HepG2 (cell line): ENCODE data around the gene MYO6.

Experiments
- BCLAF1 ChIP-seq: fragments of 450-650 bp; IDR thresholded peaks from 2 replicates; pipeline ENCODE4 v1.6.1; 2017; ENCODE audit warnings: mild to moderate bottlenecking
- CTCF ChIP-seq: sonication (generic); formaldehyde crosslinking; IDR thresholded peaks from 2 replicates; pipeline ENCODE4 v1.5.0; 2020; ENCODE audit warnings: mild to moderate bottlenecking, missing genetic modification reagents, moderate library complexity
- ELF4 ChIP-seq: sonication (generic); formaldehyde crosslinking; IDR thresholded peaks from 2 replicates; pipeline ENCODE4 v1.5.0; 2020; ENCODE audit warnings: missing genetic modification reagents, mild to moderate bottlenecking, moderate library complexity, borderline replicate concordance
- EP300 ChIP-seq, 3 experiments: sonication (generic) in 1 of 3; formaldehyde crosslinking in 1 of 3; IDR thresholded peaks; 2 replicates each; pipeline versions ENCODE4 v1.5.1 to v1.6.1; 2011 to 2020; ENCODE audit warnings: low read depth in 2 of 3, low read length in 2 of 3, borderline replicate concordance in 1 of 3, improper control_type of control experiment in 1 of 3, mild to moderate bottlenecking in 1 of 3, missing genetic modification reagents in 1 of 3, moderate library complexity in 1 of 3
- KLF9 ChIP-seq: IDR thresholded peaks from 2 replicates; pipeline ENCODE4 v1.6.1; 2016; ENCODE audit warnings: low read depth
- ZNF629 ChIP-seq: sonication (generic); formaldehyde crosslinking; conservative IDR thresholded peaks from 2 replicates; pipeline ENCODE4 v1.5.0; 2020; ENCODE audit warnings: missing genetic modification reagents

GRCh38 chr6:75788894-75789293 lies 39.9 kb downstream of the MYO6 start:
- TF ChIP-seq CTCF (CRISPR knock-in tag) (no peak), ELF4 (CRISPR knock-in tag) (no peak), ZNF629 (CRISPR knock-in tag) (no peak), BCLAF1 (no peak), EP300 (IDR thresholded peaks at IDR 0.05; ENCODE audit: low read depth in 2 of 2, low read length in 2 of 2) (no peak), EP300 (CRISPR knock-in tag; IDR thresholded peaks at IDR 0.05; ENCODE audit: borderline replicate concordance) (no peak), KLF9 (no peak)
